Sigmoid colon (tissue), 4 donors: ENCODE measurements around the gene SLIT3.

Source experiments
- CTCF ChIP-seq, 4 experiments: fragments of 450-650 bp in 3 of 4; fragments of 200-600 bp in 1 of 4; IDR thresholded peaks; one replicate each; pipeline ENCODE4 v1.5.1; 2016 to 2019; ENCODE audit warnings: antibody characterized with exemption in 4 of 4, mild to moderate bottlenecking in 3 of 4, moderate library complexity in 2 of 4
- EP300 ChIP-seq, 4 donors: sonication (generic); formaldehyde crosslinking; IDR thresholded peaks; one replicate each; pipeline ENCODE4 v1.6.1; 2017; ENCODE audit warnings: antibody characterized with exemption in 4 of 4
- POLR2A ChIP-seq, 2 donors: fragments of 450-650 bp; IDR thresholded peaks; one replicate each; pipeline ENCODE4 v1.6.1; 2016; ENCODE audit warnings: antibody characterized with exemption in 2 of 2, mild to moderate bottlenecking in 2 of 2, moderate library complexity in 2 of 2

- no peak for TF ChIP-seq CTCF (IDR thresholded peaks at IDR 0.05)
- TF ChIP-seq POLR2A (IDR thresholded peaks at IDR 0.05), result no peak
- no peak for TF ChIP-seq EP300 (IDR thresholded peaks at IDR 0.05)
Observed at GRCh38 chr5:168951769-168952168, 349.2 kb downstream of the SLIT3 start.
